H1 (cell line): Measurements from ENCODE around the gene TMEM86B. TPM values are rescaled to one million over a fixed set of nuclear protein-coding genes. Genes with fewer than 3 reads are reported as not detected.
A peak's percentile ranks its signal among the peaks of the same experiment; 100 is the strongest.

Experiments
- BRCA1 ChIP-seq: IDR thresholded peaks from 2 replicates; pipeline ENCODE4 v1.6.1; 2012; ENCODE audit warnings: low read depth, low read length, improper control_type of control experiment
- CREB1 ChIP-seq: IDR thresholded peaks from 2 replicates; pipeline ENCODE4 v1.6.1; 2012; ENCODE audit warnings: inconsistent platforms
- EGR1 ChIP-seq: IDR thresholded peaks from 2 replicates; pipeline ENCODE4 v1.6.1; 2011; ENCODE audit warnings: low read depth, low read length, borderline replicate concordance
- EP300 ChIP-seq, 2 experiments: IDR thresholded peaks; 1 replicate in 1 of 2; 2 replicates in 1 of 2; pipeline ENCODE4 v1.6.1; 2011 to 2012; ENCODE audit warnings: low read depth in 2 of 2, low read length in 2 of 2, mild to moderate bottlenecking in 2 of 2, borderline replicate concordance in 1 of 2, inconsistent platforms in 1 of 2, moderate library complexity in 1 of 2
- EZH2 ChIP-seq: fragments of 200-600 bp; sonication (generic); IDR thresholded peaks from 2 replicates; pipeline ENCODE4 v1.7.1; 2012; ENCODE audit warnings: low read depth, mild to moderate bottlenecking, moderate library complexity, low read length, inconsistent platforms; ENCODE audit not compliant: severe bottlenecking
- HDAC2 ChIP-seq, 2 experiments: fragments of 300-600 bp in 1 of 2; sonication (generic) in 1 of 2; IDR thresholded peaks; 2 replicates each; pipeline ENCODE4 v1.6.1; 2011 to 2012; ENCODE audit warnings: low read depth in 2 of 2, low read length in 2 of 2, mild to moderate bottlenecking in 2 of 2, moderate library complexity in 2 of 2, borderline replicate concordance in 1 of 2, inconsistent platforms in 1 of 2
- JUND ChIP-seq: IDR thresholded peaks from 2 replicates; pipeline ENCODE4 v1.6.1; 2011; ENCODE audit warnings: mild to moderate bottlenecking, improper control_type of control experiment, low read length
- MAX ChIP-seq: IDR thresholded peaks from 2 replicates; pipeline ENCODE4 v1.6.1; 2012; ENCODE audit warnings: inconsistent platforms
- NANOG ChIP-seq: IDR thresholded peaks from 2 replicates; pipeline ENCODE4 v1.6.1; 2011; ENCODE audit warnings: low read length, low read depth, mild to moderate bottlenecking, inconsistent platforms; ENCODE audit not compliant: insufficient read depth, poor library complexity, severe bottlenecking
- NRF1 ChIP-seq: IDR thresholded peaks from 2 replicates; pipeline ENCODE4 v1.6.1; 2011; ENCODE audit warnings: mild to moderate bottlenecking, low read depth, low read length, improper control_type of control experiment
- POLR2A ChIP-seq, 2 experiments: IDR thresholded peaks; 1 replicate in 1 of 2; 2 replicates in 1 of 2; pipeline ENCODE4 v1.6.1; 2011; ENCODE audit warnings: low read depth in 2 of 2, low read length in 2 of 2, mild to moderate bottlenecking in 2 of 2; ENCODE audit errors: control extremely low read depth in 1 of 2
- POLR2AphosphoS5 ChIP-seq: IDR thresholded peaks from 2 replicates; pipeline ENCODE4 v1.6.1; 2011; ENCODE audit warnings: low read depth, low read length
- RAD21 ChIP-seq, 2 experiments: IDR thresholded peaks in 1 of 2; conservative IDR thresholded peaks in 1 of 2; 2 replicates each; pipeline ENCODE4 v1.6.1; 2011; ENCODE audit warnings: low read depth in 2 of 2, low read length in 2 of 2, improper control_type of control experiment in 1 of 2, inconsistent platforms in 1 of 2, mild to moderate bottlenecking in 1 of 2, moderate library complexity in 1 of 2
- RNF2 ChIP-seq: fragments of 200-900, 300-1000 bp; sonication (generic); IDR thresholded peaks from 2 replicates; pipeline ENCODE4 v1.7.1; 2016; ENCODE audit warnings: borderline replicate concordance, low read depth, mild to moderate bottlenecking, antibody characterized with exemption, low read length; ENCODE audit not compliant: poor library complexity, severe bottlenecking; ENCODE audit errors: missing control alignments
- RXRA ChIP-seq: IDR thresholded peaks from 2 replicates; pipeline ENCODE4 v1.6.1; 2011; ENCODE audit warnings: low read depth, mild to moderate bottlenecking, low read length, moderate library complexity; ENCODE audit not compliant: insufficient read depth
- TAF7 ChIP-seq: optimal IDR thresholded peaks from 2 replicates; pipeline ENCODE3; 2011; ENCODE audit warnings: low read depth, mild to moderate bottlenecking, inconsistent platforms, low read length, moderate library complexity, borderline replicate concordance
- USF2 ChIP-seq: IDR thresholded peaks from 2 replicates; pipeline ENCODE4 v1.6.1; 2011; ENCODE audit warnings: low read length, improper control_type of control experiment
- polyA plus RNA-seq, 7 experiments: library from polyadenylated mRNA; depleted of rRNA in 3 of 7; stranded (reverse) in 5 of 7; unstranded in 2 of 7; fragments of >200 nt in 5 of 7; fragments of 200-250 nt in 2 of 7; gene quantifications; 1 replicate in 5 of 7; 2 replicates in 1 of 7; 4 replicates in 1 of 7; pipeline versions ENCODE4 v1.2.1 to v1.2.3, GENCODE V29; 2011 to 2013; ENCODE audit warnings: missing spikeins in 2 of 7, mixed read lengths in 2 of 7
- total RNA-seq: library from RNA; stranded (reverse); fragmentation: NEBNext Ultra II Directional; extraction: Animal tissue kit (Norgen Biotek cat#: 25700); gene quantifications from 2 replicates; pipeline ENCODE4 v1.2.1, GENCODE V29; 2021
- TF ChIP-seq, protein P1 (sequence below), 3 experiments: IDR thresholded peaks; 1 replicate in 2 of 3; 2 replicates in 1 of 3; pipeline versions ENCODE4 v1.5.1 to v1.6.1; 2011; ENCODE audit warnings: low read length in 3 of 3, mild to moderate bottlenecking in 3 of 3, inconsistent platforms in 2 of 3, low read depth in 1 of 3, moderate library complexity in 1 of 3; ENCODE audit not compliant: insufficient read depth in 1 of 3; ENCODE audit errors: control extremely low read depth in 1 of 3

The TMEM86B gene
- total and polyA plus RNA-seq, 2 of the 8 experiments (the other 6 are each of a cell fraction or from before 2014, with no cell fraction given): 2.0 to 2.9 TPM

DNA sequence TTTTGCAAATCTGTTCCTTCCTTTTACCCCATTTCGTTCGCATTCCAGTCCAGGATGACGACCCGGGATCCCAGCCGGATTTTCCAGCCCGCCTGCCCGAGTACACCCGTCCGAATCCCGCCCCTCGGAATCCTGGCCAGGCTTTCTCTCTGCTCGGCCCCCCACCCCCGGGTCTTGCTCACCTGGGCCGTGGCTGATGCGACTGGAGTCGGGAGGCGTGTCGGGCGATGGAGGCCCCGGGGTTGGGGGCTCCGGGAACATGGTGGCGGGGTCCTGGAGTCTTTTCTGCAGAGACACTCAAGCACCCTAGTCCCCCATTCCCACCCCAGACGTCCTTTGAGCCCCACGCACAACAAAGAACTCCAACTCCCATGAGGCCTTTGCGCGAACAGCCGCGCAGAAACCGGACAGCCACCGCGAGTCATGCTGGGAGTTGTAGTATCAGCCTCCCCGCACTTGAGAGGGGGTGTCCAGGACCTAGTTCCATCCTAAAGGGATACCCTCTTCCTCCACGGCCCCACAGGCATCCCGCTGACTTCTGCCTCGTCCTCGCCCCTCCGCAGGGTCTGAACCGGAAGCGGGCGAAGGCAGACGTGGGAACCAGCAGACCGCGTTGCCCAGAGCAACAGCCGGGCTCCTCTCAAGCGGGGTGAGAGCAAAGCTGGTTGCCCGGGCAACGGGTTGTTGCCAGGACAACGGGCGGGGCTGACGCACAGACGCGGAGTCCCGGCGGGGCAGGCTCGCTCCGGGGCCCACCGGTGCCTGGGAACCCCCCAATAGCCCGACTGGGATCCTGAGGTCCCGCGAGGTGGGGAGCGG is 49.6 kb downstream of the TMEM86B start (continued):
- TF ChIP-seq TAF7 (peak; percentile 74), RXRA (no peak), RAD21 (IDR thresholded peaks at IDR 0.05 in 1 of 2, conservative IDR thresholded peaks at IDR 0.05 in 1 of 2; ENCODE audit: low read depth in 2 of 2, low read length in 2 of 2) (peak; percentile 7 to 8; a peak in 1 of 4 replicates), POLR2AphosphoS5 (no peak), NRF1 (no peak), EP300 (IDR thresholded peaks at IDR 0.05; ENCODE audit: borderline replicate concordance in 1 of 2, low read depth in 2 of 2, low read length in 2 of 2) (peak in 1 of 2 experiments; percentile 69; a peak in 1 of 3 replicates), CREB1 (peak; percentile 66), EZH2 (no peak), POLR2A (IDR thresholded peaks at IDR 0.05; ENCODE audit: control extremely low read depth in 1 of 2, low read depth in 2 of 2, low read length in 2 of 2) (no peak), HDAC2 (IDR thresholded peaks at IDR 0.05; ENCODE audit: borderline replicate concordance in 1 of 2, low read depth in 2 of 2, low read length in 2 of 2) (peak in 1 of 2 experiments; percentile 38; a peak in 1 of 4 replicates), BRCA1 (no peak), JUND (peak; percentile 74), MAX (no peak; the same call in 1 of the 2 replicates), USF2 (no peak), NANOG (no peak), EGR1 (peak; percentile 95), RNF2 (no peak)
- TF ChIP-seq, protein P1, sequence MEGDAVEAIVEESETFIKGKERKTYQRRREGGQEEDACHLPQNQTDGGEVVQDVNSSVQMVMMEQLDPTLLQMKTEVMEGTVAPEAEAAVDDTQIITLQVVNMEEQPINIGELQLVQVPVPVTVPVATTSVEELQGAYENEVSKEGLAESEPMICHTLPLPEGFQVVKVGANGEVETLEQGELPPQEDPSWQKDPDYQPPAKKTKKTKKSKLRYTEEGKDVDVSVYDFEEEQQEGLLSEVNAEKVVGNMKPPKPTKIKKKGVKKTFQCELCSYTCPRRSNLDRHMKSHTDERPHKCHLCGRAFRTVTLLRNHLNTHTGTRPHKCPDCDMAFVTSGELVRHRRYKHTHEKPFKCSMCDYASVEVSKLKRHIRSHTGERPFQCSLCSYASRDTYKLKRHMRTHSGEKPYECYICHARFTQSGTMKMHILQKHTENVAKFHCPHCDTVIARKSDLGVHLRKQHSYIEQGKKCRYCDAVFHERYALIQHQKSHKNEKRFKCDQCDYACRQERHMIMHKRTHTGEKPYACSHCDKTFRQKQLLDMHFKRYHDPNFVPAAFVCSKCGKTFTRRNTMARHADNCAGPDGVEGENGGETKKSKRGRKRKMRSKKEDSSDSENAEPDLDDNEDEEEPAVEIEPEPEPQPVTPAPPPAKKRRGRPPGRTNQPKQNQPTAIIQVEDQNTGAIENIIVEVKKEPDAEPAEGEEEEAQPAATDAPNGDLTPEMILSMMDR (IDR thresholded peaks at IDR 0.05; ENCODE audit: control extremely low read depth in 1 of 3, insufficient read depth in 1 of 3, low read depth in 1 of 3, low read length in 3 of 3): no peak
